Psoas muscle (tissue), 8 donors: ENCODE measurements around the gene FRMPD4. TPM values are rescaled to one million over a fixed set of nuclear protein-coding genes. Genes with fewer than 3 reads are reported as not detected.

Experiments used
- ATAC-seq, 4 donors: fragments of 200-7000 bp; cut with Tn5 transposase; one replicate each; pipeline ENCODE4 v1.9.1; 2020; ENCODE audit warnings: moderate library complexity in 3 of 4, mild to moderate bottlenecking in 2 of 4
- DNase-seq, 2 donors: peaks; one replicate each; pipeline ENCODE4 v3.0.0-alpha.2; 2020
- H3K27ac ChIP-seq: fragments of 200-600 bp; one replicate; pipeline ENCODE4 v1.8.0; 2022
- H3K27me3 ChIP-seq, 3 donors: fragments of 200-600 bp in 1 of 3; one replicate each; pipeline versions ENCODE4 v1.6.1 to v1.8.0; 2013 to 2022; ENCODE audit warnings: low read length in 2 of 3, mild to moderate bottlenecking in 2 of 3, moderate library complexity in 1 of 3; ENCODE audit not compliant: insufficient read depth in 3 of 3
- H3K36me3 ChIP-seq, 2 donors: fragments of 200-600 bp in 1 of 2; one replicate each; pipeline versions ENCODE4 v1.6.1 to v1.8.0; 2013 to 2022; ENCODE audit warnings: low read depth in 1 of 2, mild to moderate bottlenecking in 1 of 2, moderate library complexity in 1 of 2; ENCODE audit not compliant: insufficient read depth in 1 of 2
- H3K4me1 ChIP-seq: fragments of 200-600 bp; one replicate; pipeline ENCODE4 v1.8.0; 2022
- H3K4me3 ChIP-seq: fragments of 200-600 bp; one replicate; pipeline ENCODE4 v1.8.0; 2022; ENCODE audit warnings: mild to moderate bottlenecking
- H3K9me3 ChIP-seq: fragments of 200-600 bp; one replicate; pipeline ENCODE4 v1.8.0; 2022
- CTCF ChIP-seq: fragments of 200-600 bp; IDR thresholded peaks from one replicate; pipeline ENCODE4 v1.8.0; 2022; ENCODE audit warnings: antibody characterized with exemption
- WGBS, 3 donors: extraction: QIAGEN DNeasy Blood & Tissue Kit; methylation state at CpG; one replicate each; pipeline versions ENCODE4 v1.1.6 to v1.1.7; 2013; 5-methylcytosine and 5-hydroxymethylcytosine counted together
- intact Hi-C, 2 donors: fragments of 100-400 bp; cut with DNase I; formaldehyde crosslinking; loops; one replicate each; pipeline versions ENCODE4 v1.11.0 to v1.14.2; 2022
- polyA plus RNA-seq, 3 donors: library from polyadenylated mRNA; stranded (reverse); fragments of 200-250 nt; gene quantifications; one replicate each; pipeline ENCODE4 v1.2.3, GENCODE V29; 2013
- total RNA-seq, 4 donors: library from RNA; stranded (reverse); fragmentation: NEBNext Ultra II Directional in 2 of 4; extraction: Animal tissue kit (Norgen Biotek cat#: 25700) in 2 of 4; gene quantifications; one replicate each; pipeline versions ENCODE4 v1.2.1 to v1.2.4, GENCODE V29; 2021 to 2023
- donor health status: healthy with polysubstance abuse.
- donor health status: DM: no; HTN: no; CAD: no; lungs with moderate emphysema.
- donor health status: Bipolar disorder and iron deficiency.
- donor health status: healthy.
- donor health status: DM: yes; HTN: yes; CAD: no.
- donor health status: DM: no; HTN: no; CAD: no.
- donor health status: DM: no; HTN: no; CAD: no.
- donor health status: DM: yes; HTN: yes; CAD: no.

FRMPD4 gene
- total and polyA plus RNA-seq, 7 donors: 0.01 to 0.79 (median 0.06) TPM; not detected in 1

- no peak overlapping the region for H3K27ac ChIP-seq
- H3K4me3 ChIP-seq: no peak overlapping the region
- H3K9me3 ChIP-seq: peaks cover 5% of the 10 kb centered on the region
- WGBS, 3 donors: 69 to 88% (median 84%) methylated on average over 1 of the region's 1 CpG
- no peak for TF ChIP-seq CTCF
- H3K27me3 ChIP-seq: no peaks in the 10 kb centered on the region
- ATAC-seq (no peak), DNase-seq (no peak)
- intact Hi-C loops: no loop called here
- no peaks in the 10 kb centered on the region for H3K36me3 ChIP-seq
- H3K4me1 ChIP-seq: no peaks in the 10 kb centered on the region
These were observed 252.0 kb downstream of the FRMPD4 start for GRCh38 chrX:12390301-12390700.

GRCh38 chrX:12396584-12396983 lies 258.3 kb downstream of the FRMPD4 start:
- ATAC-seq: no peak
- intact Hi-C loops: no loop called here
- DNase-seq: no peak
- H3K4me3 ChIP-seq: no peak overlapping the region
- no peaks in the 10 kb centered on the region for H3K36me3 ChIP-seq
- no peak for TF ChIP-seq CTCF
- no peaks in the 10 kb centered on the region for H3K9me3 ChIP-seq
- no peaks in the 10 kb centered on the region for H3K4me1 ChIP-seq
- H3K27ac ChIP-seq: no peak overlapping the region
- H3K27me3 ChIP-seq: peaks cover 0 to 3% (median 0%) of the 10 kb centered on the region in 3 donors

- H3K27ac ChIP-seq: no peak overlapping the region
- DNase-seq (no peak), ATAC-seq (peak in 1 of 4 donors; percentile 61)
- intact Hi-C loops: no loop called here
- no peaks in the 10 kb centered on the region for H3K36me3 ChIP-seq
- H3K4me1 ChIP-seq: no peaks in the 10 kb centered on the region
- 38 to 50% (median 39%) methylated on average over 4 of the region's 4 CpGs for WGBS, 3 donors
- H3K9me3 ChIP-seq: no peaks in the 10 kb centered on the region
- no peak overlapping the region for H3K4me3 ChIP-seq
- no peak for TF ChIP-seq CTCF
- H3K27me3 ChIP-seq: peaks cover 0 to 3% (median 0%) of the 10 kb centered on the region in 3 donors
These were observed 261.9 kb downstream of the FRMPD4 start for GRCh38 chrX:12400218-12400617.

GRCh38 chrX:12401252-12401651 lies 263.0 kb downstream of the FRMPD4 start:
- no peaks in the 10 kb centered on the region for H3K27me3 ChIP-seq
- intact Hi-C loops: no loop called here
- no peak overlapping the region for H3K27ac ChIP-seq
- ATAC-seq (peak in 2 of 4 donors; percentile 27 to 72), DNase-seq (no peak)
- no peak overlapping the region for H3K4me3 ChIP-seq
- 14 to 36% (median 21%) methylated on average over 1 of the region's 1 CpG for WGBS, 3 donors
- H3K9me3 ChIP-seq: no peaks in the 10 kb centered on the region
- no peaks in the 10 kb centered on the region for H3K4me1 ChIP-seq
- TF ChIP-seq CTCF: no peak
- no peaks in the 10 kb centered on the region for H3K36me3 ChIP-seq

- WGBS, 3 donors: 75 to 95% (median 84%) methylated on average over 3 of the region's 3 CpGs
- DNase-seq (no peak), ATAC-seq (no peak)
- intact Hi-C loops: no loop called here
- no peak overlapping the region for H3K27ac ChIP-seq
- H3K9me3 ChIP-seq: no peaks in the 10 kb centered on the region
- no peak for TF ChIP-seq CTCF
- no peaks in the 10 kb centered on the region for H3K27me3 ChIP-seq
- H3K4me3 ChIP-seq: no peak overlapping the region
- H3K36me3 ChIP-seq: no peaks in the 10 kb centered on the region
- no peaks in the 10 kb centered on the region for H3K4me1 ChIP-seq
These were observed 265.3 kb downstream of the FRMPD4 start for GRCh38 chrX:12403474-12404082.
